Measurements from ENCODE around the gene MOCS3. TPM values are rescaled to one million over a fixed set of nuclear protein-coding genes. Genes with fewer than 3 reads are reported as not detected.

MOCS3 gene
- total and polyA plus RNA-seq, 12 donors: 0.95 to 3.2 (median 2.5) TPM

DNA sequence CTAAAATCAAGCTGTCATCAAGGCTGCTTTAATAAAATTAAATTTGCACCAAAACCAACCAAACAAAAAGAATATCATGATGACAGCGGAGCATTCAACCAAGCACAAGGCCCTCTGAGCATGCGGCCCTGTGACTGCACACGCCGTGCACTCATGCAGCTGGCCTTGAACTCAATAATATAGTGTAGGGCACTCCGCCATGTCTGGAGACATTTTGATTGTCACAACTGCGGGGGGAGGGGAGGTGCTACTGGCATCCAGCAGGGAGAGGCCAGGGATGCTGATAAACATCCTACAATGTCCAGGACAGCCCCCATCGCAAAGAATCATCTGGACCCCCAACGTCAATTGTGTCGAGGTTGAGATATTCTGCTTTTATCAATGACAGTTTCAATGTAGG lies 9.7 kb downstream of the MOCS3 start:
- no peak overlapping the region for H3K4me3 ChIP-seq
- WGBS, 2 donors: 66% methylated on average over 9 of the region's 9 CpGs
- intact Hi-C loops (cut with DNase I): no loop called here
- no peak for TF ChIP-seq CTCF (IDR thresholded peaks at IDR 0.05)
- no peaks in the 10 kb centered on the region for H3K9me3 ChIP-seq
- H3K27ac ChIP-seq: no peak overlapping the region
- H3K4me1 ChIP-seq: no peaks in the 10 kb centered on the region
- H3K36me3 ChIP-seq: no peaks in the 10 kb centered on the region
- ATAC-seq (no peak), DNase-seq (no peak)
- no peaks in the 10 kb centered on the region for H3K27me3 ChIP-seq

DNA sequence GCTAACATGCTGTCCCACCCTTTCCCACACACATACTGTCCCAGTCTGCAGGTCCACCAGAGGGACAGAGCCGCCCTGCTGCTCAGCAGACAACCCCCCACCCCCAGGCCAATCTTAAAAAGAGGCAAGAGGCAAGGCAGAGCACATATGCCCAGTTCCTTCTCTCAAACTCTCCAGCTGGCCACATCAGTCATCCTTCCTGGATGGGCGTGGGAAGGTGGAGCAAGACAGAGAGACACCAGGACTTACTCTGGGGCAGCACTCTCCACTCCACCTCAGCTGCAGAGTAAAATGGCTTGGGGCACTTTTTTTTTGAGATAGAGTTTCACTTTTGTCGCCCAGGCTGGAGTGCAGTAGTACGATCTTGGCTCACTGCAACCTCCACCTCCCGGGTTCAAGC lies 10.8 kb downstream of the MOCS3 start:
- no peak overlapping the region for H3K4me3 ChIP-seq
- TF ChIP-seq CTCF (IDR thresholded peaks at IDR 0.05): no peak
- DNase-seq (no peak), ATAC-seq (no peak)
- H3K27me3 ChIP-seq: no peaks in the 10 kb centered on the region
- 86 to 87% methylated on average over 5 of the region's 5 CpGs for WGBS, 2 donors
- no peak overlapping the region for H3K27ac ChIP-seq
- no peaks in the 10 kb centered on the region for H3K36me3 ChIP-seq
- H3K9me3 ChIP-seq: no peaks in the 10 kb centered on the region
- intact Hi-C loops (cut with DNase I): no loop called here
- H3K4me1 ChIP-seq: no peaks in the 10 kb centered on the region

DNA sequence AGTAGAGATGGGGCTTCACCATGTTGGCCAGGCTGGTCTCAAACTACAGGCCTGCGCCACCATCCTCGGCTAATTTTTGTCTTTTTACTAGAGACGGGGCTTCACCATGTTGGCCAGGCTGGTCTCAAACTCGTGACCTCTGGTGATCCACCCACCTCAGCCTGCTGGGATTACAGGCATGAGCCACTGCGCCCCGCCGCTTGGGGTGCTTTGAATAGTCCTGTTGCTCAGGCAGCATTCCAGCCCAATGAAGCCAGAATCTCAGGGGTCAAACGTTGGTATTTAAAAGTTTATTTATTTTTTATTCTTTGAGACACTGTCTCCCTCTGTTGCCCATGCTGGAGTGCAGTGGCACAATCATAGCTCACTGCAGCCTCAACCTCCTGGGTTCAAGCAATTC lies 11.3 kb downstream of the MOCS3 start:
- 78 to 86% methylated on average over 8 of the region's 8 CpGs for WGBS, 2 donors
- TF ChIP-seq CTCF (IDR thresholded peaks at IDR 0.05): no peak
- peaks cover 0 to 3% (median 0%) of the 10 kb centered on the region in 11 donors for H3K9me3 ChIP-seq
- intact Hi-C loops (cut with DNase I): no loop called here
- no peaks in the 10 kb centered on the region for H3K27me3 ChIP-seq
- DNase-seq: no peak
- no peak overlapping the region for H3K4me3 ChIP-seq
- no peak for ATAC-seq
- no peak overlapping the region for H3K27ac ChIP-seq
- no peaks in the 10 kb centered on the region for H3K4me1 ChIP-seq
- no peaks in the 10 kb centered on the region for H3K36me3 ChIP-seq

DNA sequence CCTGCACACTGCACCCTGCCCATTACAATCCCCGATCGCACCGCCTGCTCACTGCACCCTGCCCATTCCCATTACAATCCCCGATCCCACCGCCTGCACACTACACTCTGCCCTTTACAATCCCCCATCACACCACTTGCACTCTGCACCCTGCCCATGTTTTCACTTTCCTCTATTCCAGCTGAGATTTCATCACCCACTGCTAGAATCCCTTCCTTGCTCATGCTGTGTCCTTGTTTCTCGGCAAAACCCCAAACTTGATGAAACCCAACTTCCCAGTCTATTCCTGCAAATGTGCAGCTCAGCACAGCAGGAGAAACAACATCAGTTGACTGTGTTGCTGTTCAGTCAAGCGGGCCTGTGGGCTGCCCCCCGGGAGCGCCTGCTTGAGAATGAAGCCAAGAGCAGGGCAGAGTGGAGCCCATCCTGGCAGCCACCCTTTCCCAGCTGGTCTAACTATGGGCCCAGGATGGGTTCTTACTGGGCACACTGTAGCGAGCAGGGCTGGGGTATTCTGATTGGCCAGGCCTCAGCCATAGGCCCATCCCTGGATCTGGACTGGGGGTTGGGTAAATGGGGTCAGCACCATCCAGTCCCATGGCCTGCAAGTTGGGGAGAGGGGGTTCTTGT lies 17.2 kb downstream of the MOCS3 start:
- WGBS, 2 donors: 90 to 94% methylated on average over 10 of the region's 10 CpGs
- Histone ChIP-seq H3K36me3 (no peaks in the 10 kb centered on the region), H3K27ac (no peak overlapping the region), H3K27me3 (peaks cover 0 to 39% (median 17%) of the 10 kb centered on the region in 7 donors), H3K4me1 (peaks cover 0 to 8% (median 0%) of the 10 kb centered on the region in 9 donors), H3K4me3 (no peak overlapping the region), H3K9me3 (peaks cover 0 to 6% (median 0%) of the 10 kb centered on the region in 11 donors)
- ATAC-seq (no peak), DNase-seq (no peak)
- intact Hi-C loops (cut with DNase I): no loop called here
- no peak for TF ChIP-seq CTCF (IDR thresholded peaks at IDR 0.05)
